HK-2 (cell line): ENCODE results near the gene RHBG.
"Not testable (repeated sequence)": the region's sequence is repeated elsewhere in the genome, so short reads cannot be mapped to it uniquely, and the experiment has no call there.

Experiments
- DNase-seq: peaks from one replicate; pipeline ENCODE4 v3.0.0-alpha.2; 2018; ENCODE audit not compliant: unreplicated experiment

RHBG gene

DNA sequence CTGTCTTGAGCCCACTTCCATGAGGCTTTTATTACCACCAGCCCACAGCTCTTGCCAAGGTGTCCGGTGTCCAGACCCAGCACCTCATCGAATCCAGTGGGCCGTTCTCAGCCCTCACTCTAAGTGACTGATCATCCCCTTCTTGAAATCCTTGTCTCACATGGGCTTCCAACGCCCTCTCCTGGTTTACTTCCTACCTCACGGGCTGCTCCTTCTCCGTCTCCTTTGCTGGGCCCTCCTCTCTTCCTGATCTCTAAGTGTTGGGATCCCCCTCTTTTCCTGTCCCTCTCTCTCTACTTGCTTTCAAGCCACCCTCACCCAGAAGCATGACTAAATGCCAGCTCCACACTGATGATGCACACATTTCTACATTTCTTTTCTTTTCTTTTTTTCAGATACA is 9.0 kb upstream of the RHBG start:
- no peak for DNase-seq

DNA sequence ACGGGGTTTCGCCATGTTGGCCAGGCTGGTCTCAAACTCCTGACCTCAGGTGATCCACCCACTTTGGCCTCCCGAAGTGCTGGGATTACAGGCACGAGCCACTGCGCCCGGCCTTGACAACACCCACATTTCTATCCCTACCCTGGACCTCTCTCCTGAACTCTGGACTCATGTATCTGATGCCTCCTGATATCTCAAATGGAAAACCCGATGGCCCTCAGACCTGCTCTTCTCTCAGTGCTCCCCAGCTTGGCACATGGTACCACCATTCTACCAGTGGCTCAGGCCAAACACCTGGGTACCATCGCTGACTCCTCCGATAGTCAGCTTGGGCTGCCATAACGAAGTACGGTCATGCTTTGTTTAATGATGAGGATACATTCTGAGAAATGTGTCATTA is 8.5 kb upstream of the RHBG start:
- no peak for DNase-seq

GRCh38 chr1:156365754-156366153 is 3.3 kb upstream of the RHBG start:
- DNase-seq = no peak

DNA sequence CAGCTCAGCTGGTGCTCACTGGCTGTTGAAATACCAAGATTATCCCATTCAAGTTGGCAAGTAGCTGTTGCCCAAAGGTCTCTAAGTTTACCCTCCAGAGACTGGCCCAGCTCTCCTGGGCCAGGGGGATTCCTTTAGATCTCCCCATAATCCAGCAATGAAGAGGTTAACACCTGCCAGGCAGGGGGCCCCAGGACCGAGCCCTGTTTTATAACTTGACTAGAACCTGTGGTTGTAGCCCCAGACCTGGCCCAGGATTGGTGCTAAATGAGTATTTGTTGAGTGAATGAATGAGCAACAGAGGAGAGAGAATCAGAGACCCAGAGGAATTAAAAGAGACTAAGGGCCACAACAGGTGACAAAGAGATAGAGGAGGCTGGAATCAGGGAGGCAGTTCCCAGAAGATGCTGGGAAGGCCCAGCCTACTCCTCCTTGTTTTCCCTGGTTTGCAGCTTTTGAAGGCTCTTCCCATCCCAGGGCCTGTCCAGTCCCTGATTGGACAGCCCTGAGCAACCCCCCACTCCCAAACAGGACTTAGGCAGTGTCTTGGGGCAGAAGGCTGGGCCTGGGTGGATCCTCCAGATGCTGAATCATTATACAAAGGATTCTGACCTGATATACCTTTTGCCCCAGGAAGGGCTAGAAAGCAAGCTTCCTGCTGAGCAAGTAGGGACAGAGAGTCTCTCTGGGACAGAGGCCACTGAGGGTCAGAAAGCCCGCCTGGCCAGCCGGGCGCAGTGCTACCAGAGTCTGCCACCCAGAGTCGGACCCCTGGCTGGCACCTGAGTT is 2.4 kb upstream of the RHBG start:
- DNase-seq = no peak

DNA sequence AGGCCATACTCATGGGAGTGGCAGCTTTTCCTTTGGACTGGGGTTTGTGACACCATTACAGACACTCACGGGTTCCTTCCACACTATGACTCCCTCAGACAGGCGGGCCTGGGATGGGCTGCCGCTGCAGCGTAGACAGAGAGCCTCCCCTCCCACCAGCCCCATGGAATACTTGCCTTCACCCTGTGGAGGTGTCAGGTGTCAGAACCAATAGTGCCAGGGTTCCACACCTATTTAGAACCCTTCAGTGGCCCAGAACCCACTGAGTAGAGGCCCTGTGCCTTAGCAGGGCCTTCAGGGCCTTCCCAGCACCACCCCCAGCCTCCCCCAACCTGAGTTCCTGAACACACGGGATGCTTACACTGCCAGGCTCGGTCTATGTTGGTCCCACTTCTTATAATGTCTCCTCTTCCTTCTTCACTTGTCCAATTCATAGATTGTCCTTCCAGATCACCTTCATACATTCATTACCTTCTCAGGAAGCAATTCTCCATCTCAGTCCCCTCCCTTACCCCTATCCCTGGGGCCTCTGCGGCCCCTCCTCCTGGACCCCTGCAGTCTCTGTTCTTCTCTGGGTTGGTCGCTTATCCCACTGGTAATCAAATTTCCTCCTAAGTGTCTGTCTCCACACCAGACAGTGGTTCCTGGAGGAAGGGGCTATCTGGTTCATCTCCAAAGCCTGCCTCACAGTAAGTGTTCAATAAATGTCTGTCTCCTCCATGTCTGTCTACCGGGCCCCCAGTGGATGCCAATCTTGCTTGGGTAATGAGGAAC is 1.4 kb upstream of the RHBG start:
- DNase-seq = no peak

DNA sequence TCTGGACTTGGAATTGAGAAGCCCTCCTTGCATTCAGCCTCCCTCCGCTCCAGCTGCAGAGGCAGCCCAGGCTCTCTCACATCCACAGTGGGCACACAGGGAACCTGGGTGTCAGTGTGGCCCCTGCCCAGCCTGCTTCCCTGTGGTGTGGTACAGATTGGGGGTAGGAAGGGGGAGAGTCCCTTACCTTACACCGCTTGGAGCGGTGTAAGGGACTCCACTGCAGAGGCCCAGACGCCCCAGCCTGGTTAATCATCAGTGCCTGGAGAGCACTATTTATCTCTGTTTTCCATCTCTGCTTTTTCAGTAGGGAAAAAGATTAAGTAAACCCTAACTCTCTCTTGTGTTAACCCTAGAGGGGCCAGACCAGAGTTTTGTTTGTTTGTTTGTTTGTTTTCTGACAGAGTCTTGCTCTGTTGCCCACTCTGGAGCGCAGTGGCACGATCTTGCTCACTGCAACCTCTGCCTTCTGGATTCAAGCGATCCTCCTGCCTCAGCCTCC is 803 bp upstream of the RHBG start:
- no peak for DNase-seq

DNA sequence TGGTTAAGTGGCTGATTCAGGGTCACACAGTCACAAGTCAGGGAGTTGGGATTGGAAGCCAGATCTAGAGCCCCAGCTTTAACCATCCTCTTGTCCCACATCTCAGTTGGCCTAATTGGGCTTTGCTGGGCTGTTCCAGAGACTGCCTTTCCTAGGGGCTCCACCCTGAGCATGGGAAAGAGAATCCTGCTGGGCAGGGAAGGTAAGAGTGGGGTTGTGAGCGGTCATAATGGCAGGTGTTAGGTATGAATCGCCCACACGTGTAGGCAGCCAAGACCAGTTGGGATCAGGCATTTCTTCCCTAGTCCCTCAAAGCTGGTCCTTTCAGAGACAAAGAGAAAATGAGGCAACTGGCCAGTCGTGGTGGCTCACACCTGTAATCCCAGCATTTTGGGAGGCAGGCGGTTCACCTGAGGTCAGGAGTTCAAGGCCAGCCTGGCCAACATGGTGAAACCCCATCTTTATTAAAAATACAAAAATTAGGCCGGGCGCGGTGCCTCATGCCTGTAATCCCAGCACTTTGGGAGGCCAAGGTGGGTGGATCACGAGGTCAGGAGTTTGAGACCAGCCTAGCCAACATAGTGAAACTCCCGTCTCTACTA is 775 bp downstream of the RHBG start:
- not testable (repeated sequence) for DNase-seq

DNA sequence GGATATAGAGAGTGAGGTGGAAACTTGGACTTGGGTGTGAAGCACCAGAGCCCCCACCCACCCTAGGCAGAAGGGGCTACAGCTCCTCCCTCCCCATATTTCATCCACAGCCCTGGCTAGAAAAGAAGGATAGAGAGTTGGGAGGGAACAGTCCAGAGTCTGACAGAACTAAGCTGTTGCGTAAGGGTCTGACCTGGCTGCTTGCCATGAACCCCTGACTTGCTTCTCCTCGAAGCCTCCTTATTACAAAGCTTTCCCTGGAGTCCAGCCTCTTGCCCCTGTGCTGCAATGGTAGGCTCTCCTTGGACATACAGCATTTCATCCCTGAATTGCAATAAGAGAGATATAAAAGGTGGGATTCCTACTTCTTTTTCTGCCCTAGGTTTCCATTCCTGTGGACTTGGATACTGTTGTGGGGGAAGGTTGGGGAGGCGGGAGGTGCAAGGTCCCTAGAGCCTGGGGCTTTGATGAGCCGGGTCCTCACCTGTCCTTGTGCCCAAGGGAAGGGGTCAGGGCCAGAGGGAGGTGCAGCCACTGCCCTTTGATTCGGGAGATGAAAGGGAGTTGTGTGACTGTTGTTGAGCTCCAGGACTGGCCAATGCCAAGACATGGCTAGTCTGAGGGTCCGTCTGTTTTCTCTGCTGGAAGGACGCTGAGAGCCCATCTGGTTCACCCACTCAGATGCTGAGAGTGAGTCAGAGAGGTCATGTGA is 2.7 kb downstream of the RHBG start:
- DNase-seq = no peak

DNA sequence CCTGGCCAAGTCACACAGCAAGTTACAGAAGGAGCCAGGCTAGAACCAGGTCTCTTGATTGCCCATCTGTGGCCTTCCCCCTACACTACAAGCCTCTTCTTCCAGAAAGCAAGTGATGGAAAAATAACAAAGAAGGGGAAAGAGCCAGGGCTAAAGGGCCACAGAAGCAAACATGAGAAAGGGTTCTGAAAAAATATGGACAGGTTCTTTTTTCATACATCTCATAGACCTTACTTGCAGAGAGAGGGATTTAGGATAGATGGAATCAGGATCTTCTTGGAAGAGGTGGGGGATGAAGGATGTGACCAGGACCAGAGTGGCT is 3.2 kb downstream of the RHBG start:
- no peak for DNase-seq

DNA sequence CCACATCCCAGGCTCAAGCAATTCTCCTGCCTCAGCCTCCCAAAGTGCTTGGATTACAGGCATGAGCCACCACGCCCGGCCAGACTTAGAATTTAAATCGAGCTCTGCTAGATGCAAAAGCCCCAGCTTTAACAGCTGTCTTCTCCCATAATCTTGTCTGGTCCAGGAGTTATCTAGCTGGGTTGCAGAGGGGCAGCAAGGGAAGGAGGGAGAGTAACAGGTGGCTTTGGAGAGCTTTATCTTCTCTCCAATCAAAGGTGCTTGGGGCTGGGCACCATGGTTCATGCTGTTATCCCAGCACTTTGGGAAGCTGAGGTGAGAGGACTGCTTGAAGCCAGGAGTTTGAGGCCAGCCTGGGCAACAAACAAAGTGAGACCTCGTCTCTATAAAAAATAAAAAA is 3.9 kb downstream of the RHBG start:
- DNase-seq = no peak

DNA sequence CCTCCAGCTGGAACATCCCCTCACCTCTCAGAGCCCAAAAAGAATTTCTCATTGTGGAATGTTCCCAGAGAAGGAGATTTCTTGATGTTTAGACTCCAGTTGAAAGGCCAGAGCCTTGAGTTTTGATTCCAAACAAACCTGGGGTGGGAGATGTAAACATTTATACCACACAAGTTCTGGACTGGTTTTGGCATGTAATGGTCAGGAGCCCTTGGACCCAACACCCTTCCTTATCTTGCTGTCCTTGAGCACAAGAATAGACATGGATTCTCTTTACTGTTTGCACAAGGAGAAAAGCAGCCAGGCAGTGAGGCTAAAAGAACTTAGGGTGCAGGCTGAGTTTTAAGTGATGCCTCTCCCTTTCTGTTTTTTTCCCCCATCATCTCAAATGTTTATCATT is 4.5 kb downstream of the RHBG start:
- no peak for DNase-seq

- DNase-seq = no peak
These were observed 7.1 kb downstream of the RHBG start for GRCh38 chr1:156376146-156376545.

DNA sequence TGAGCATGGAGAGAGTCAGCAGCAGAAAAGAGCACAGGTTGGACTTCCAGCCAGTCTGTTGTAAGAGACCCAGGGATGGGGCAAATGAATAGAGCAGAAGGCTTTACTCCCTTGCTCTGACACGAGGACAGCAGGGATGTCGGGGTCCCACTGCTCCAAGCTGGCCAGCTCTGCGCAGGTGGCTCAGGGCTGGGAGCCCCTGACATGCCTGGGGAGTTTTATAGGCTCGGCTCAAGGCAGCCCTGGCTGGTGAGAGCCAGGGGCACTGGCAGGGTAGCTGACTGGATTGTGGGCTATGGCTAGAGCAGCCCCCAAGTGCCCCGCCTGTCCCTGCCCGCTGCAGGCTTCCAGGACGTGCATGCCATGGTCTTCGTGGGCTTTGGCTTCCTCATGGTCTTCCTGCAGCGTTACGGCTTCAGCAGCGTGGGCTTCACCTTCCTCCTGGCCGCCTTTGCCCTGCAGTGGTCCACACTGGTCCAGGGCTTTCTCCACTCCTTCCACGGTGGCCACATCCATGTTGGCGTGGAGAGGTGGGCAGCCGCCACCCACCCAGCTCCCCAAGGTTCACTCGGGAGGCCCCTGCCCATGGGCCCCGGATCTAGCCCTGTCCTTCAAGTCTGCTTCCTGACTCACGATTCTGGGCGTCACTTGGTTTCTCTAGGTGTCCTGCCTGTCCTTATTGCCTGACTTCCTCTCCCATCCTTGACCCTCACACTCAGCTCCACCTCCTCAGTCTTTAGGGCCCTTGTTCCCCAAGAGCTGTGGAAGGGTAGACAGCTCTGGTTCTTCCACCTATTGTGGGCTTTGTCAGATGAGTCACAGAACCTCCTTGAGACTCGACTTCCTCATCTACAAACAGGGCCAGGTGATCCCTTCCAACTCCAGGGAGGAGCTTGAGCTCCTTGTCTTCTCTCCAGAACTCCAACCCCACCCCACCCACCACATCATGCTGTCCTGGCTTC is 8.2 kb downstream of the RHBG start:
- DNase-seq = no peak

- no peak for DNase-seq
These were observed 9.5 kb downstream of the RHBG start for GRCh38 chr1:156378557-156378956.

GRCh38 chr1:156379420-156380165 is 10.6 kb downstream of the RHBG start:
- no peak for DNase-seq

- DNase-seq = no peak
These were observed 13.6 kb downstream of the RHBG start for GRCh38 chr1:156382561-156382960.

DNA sequence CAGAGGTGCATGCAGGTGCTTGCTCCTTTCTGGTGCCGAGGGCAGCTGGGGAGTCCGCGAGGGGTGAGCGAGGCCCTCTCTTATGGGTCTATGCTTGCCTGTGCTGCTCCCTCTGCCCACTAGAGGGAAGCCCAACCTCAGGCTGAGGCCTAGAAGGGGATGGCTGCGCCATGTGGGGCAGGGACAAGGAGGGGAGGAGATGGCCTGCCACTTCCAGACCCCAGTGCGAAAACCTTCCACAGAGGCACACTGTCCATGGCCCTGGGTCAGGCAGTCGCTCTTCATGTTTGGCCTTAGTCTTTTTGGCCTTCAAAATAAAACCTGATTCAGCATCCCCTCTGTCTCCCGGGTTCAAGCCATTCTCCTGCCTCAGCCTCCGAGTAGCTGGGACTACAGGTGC is 14.0 kb downstream of the RHBG start:
- DNase-seq = peak; percentile 54

DNA sequence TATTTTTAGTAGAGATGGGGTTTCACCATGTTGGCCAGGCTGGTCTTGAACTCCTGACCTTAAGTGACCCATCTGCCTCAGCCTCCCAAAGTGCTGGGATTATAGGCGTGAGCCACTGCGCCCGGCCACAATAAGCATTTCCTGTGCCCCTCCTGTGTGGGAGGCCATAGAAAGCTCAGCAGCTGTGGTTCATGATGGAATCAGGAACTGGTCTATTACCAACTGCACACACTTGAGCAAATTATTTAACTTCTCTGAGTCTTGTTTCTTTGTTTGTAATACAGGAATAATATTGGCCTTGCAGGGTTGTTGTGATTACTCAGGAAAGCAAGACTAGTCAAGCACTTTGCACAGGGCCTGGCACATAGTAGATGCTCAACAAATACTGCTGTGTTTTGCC is 15.0 kb downstream of the RHBG start:
- no peak for DNase-seq

- DNase-seq = no peak
These were observed 15.6 kb downstream of the RHBG start for GRCh38 chr1:156384658-156385057.

GRCh38 chr1:156385534-156386031 is 16.6 kb downstream of the RHBG start:
- peak; percentile 63 for DNase-seq
